Measurements from ENCODE around the gene GMCL2. TPM values are rescaled to one million over a fixed set of nuclear protein-coding genes. Genes with fewer than 3 reads are reported as not detected.

The GMCL2 gene
- total and polyA plus RNA-seq, 7 donors = 0.01 TPM; not detected in 6

GRCh38 chr5:178215280-178216002 lies 28.3 kb upstream of the GMCL2 start:
- peaks cover 23 to 93% (median 53%) of the 10 kb centered on the region in 4 donors for H3K36me3 ChIP-seq
- H3K4me1 ChIP-seq = no peaks in the 10 kb centered on the region

GRCh38 chr5:178214160-178214803 lies 27.1 kb upstream of the GMCL2 start:
- Histone ChIP-seq H3K4me3 (no peak overlapping the region), H3K27ac (no peak overlapping the region), H3K9me3 (no peaks in the 10 kb centered on the region), H3K4me1 (no peaks in the 10 kb centered on the region), H3K27me3 (no peaks in the 10 kb centered on the region), H3K36me3 (peaks cover 35 to 94% (median 62%) of the 10 kb centered on the region in 4 donors)
- TF ChIP-seq POLR2AphosphoS5 (IDR thresholded peaks at IDR 0.05) (no peak), EP300 (IDR thresholded peaks at IDR 0.05) (no peak), CTCF (IDR thresholded peaks at IDR 0.05) (no peak), POLR2A (IDR thresholded peaks at IDR 0.05) (no peak)
- DNase-seq = no peak
- WGBS, 2 donors = 85 to 92% methylated on average over 6 of the region's 6 CpGs
- intact Hi-C loops (cut with DNase I) = no loop called here

More at GRCh38 chr5:178215280-178216002, 28.3 kb upstream of the GMCL2 start:
- WGBS, 2 donors = 45 to 71% methylated on average over 13 of the region's 13 CpGs
- Histone ChIP-seq H3K4me3 (no peak overlapping the region), H3K27ac (peak overlapping the region in 1 of 4 donors; percentile 4), H3K27me3 (no peaks in the 10 kb centered on the region), H3K9me3 (no peaks in the 10 kb centered on the region)
- no peak for DNase-seq
- TF ChIP-seq EP300 (IDR thresholded peaks at IDR 0.05) (no peak), CTCF (IDR thresholded peaks at IDR 0.05) (no peak), POLR2AphosphoS5 (IDR thresholded peaks at IDR 0.05) (no peak), POLR2A (IDR thresholded peaks at IDR 0.05) (no peak)
- intact Hi-C loops (cut with DNase I) = no loop called here

GRCh38 chr5:178213748-178214151 lies 26.6 kb upstream of the GMCL2 start:
- Histone ChIP-seq H3K4me3 (no peak overlapping the region), H3K36me3 (peaks cover 40 to 94% (median 67%) of the 10 kb centered on the region in 4 donors), H3K4me1 (no peaks in the 10 kb centered on the region), H3K9me3 (no peaks in the 10 kb centered on the region), H3K27me3 (no peaks in the 10 kb centered on the region), H3K27ac (no peak overlapping the region)
- intact Hi-C loops (cut with DNase I) = no loop called here
- no peak for DNase-seq
- 27 to 60% methylated on average over 8 of the region's 8 CpGs for WGBS, 2 donors
- TF ChIP-seq EP300 (IDR thresholded peaks at IDR 0.05) = no peak
- TF ChIP-seq POLR2AphosphoS5 (IDR thresholded peaks at IDR 0.05) = no peak
- no peak for TF ChIP-seq POLR2A (IDR thresholded peaks at IDR 0.05)
- TF ChIP-seq CTCF (IDR thresholded peaks at IDR 0.05) = no peak

- no peak overlapping the region for H3K27ac ChIP-seq
- H3K4me3 ChIP-seq = no peak overlapping the region
- intact Hi-C loops (cut with DNase I) = no loop called here
- no peaks in the 10 kb centered on the region for H3K4me1 ChIP-seq
- no peaks in the 10 kb centered on the region for H3K27me3 ChIP-seq
- no peak for DNase-seq
- 38 to 65% methylated on average over 4 of the region's 4 CpGs for WGBS, 2 donors
- no peaks in the 10 kb centered on the region for H3K9me3 ChIP-seq
- peaks cover 44 to 95% (median 73%) of the 10 kb centered on the region in 4 donors for H3K36me3 ChIP-seq
- TF ChIP-seq EP300 (IDR thresholded peaks at IDR 0.05) (no peak), POLR2AphosphoS5 (IDR thresholded peaks at IDR 0.05) (peak in 1 of 4 donors; percentile 7)
Observed at GRCh38 chr5:178213003-178213461, 25.9 kb upstream of the GMCL2 start.

- peaks cover 44 to 100% (median 79%) of the 10 kb centered on the region in 4 donors for H3K36me3 ChIP-seq
- intact Hi-C loops (cut with DNase I) = no loop called here
- no peak overlapping the region for H3K27ac ChIP-seq
Observed at GRCh38 chr5:178212241-178213002, 25.3 kb upstream of the GMCL2 start.

More at GRCh38 chr5:178212241-178213002, 25.3 kb upstream of the GMCL2 start:
- Histone ChIP-seq H3K27me3 (no peaks in the 10 kb centered on the region), H3K4me3 (no peak overlapping the region), H3K4me1 (peaks cover 0 to 2% (median 0%) of the 10 kb centered on the region in 4 donors), H3K9me3 (no peaks in the 10 kb centered on the region)
- WGBS, 2 donors = 88 to 89% methylated on average over 3 of the region's 3 CpGs
- TF ChIP-seq POLR2A (IDR thresholded peaks at IDR 0.05) (no peak), POLR2AphosphoS5 (IDR thresholded peaks at IDR 0.05) (no peak), CTCF (IDR thresholded peaks at IDR 0.05) (no peak), EP300 (IDR thresholded peaks at IDR 0.05) (no peak)
- no peak for DNase-seq

Data from sigmoid colon (tissue), 7 donors.